Stimulated activated CD8-positive, alpha-beta memory T cell treated with anti-CD3 and anti-CD28 coated beads, Interleukin-7, amount 100 ng/mL, for 48 hours (primary cell): ENCODE results near the gene TFAP2C.

Source experiments
- DNase-seq, 2 donors: peaks; one replicate each; pipeline ENCODE4 v3.0.0-alpha.2; 2020; ENCODE audit warnings: low read depth in 1 of 2; ENCODE audit errors: extremely low read depth in 1 of 2

The TFAP2C gene

DNA sequence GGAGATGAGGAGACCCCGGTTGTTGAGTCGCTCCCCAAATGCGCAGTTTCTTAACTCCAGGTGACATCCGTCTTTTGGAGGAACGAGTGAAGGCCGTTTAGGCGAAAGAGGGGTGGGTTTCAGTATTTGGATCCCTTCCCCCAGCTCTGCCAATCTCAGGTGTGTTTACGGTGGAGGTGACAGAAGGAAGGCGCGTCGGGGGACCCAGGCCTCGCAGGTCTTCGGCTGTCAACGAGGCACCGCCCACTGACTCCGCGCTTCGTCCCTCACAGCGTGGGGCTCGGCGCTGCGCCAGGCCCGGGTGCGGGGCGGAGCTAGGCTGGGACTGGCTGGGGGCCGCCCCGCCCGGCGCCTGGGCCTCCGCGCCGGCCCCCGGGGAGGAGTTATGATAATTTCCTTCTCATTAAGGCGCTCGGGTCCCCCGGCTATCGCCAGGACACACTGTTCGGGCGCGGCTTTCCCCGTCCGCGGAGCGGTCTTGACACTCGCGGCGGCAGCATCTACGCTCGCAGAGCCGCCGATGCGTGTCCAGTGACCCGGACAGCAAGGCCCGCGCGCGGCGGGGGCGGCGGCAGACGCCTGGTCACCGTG, at the start of gene TFAP2C:
Gene TFAP2C (plus strand): TSS at position 434 of the 591 bp plus-strand sequence. CDS start 239 bp downstream, outside the sequence.
- DNase-seq, result no peak

DNA sequence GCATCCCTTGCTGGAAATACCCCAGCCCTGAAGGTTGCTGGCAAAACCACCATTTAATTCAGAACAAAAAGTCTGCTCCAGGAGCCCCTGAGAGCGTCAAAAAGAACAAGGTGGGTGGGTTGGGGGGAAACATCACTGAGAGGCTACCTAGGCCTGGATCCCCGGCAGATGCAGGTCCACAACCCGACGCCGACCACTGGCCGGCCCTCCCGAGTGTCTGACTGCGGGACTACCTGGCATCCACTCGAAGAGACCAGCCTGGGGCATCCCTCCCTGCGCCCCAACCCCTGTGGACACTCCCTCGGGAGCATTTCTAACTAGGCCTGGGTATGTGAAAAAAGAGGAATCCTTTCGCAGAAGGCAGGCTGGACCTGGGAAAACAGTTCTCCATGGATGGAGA, 48.9 kb upstream of the TFAP2C start:
- DNase-seq, result no peak

DNA sequence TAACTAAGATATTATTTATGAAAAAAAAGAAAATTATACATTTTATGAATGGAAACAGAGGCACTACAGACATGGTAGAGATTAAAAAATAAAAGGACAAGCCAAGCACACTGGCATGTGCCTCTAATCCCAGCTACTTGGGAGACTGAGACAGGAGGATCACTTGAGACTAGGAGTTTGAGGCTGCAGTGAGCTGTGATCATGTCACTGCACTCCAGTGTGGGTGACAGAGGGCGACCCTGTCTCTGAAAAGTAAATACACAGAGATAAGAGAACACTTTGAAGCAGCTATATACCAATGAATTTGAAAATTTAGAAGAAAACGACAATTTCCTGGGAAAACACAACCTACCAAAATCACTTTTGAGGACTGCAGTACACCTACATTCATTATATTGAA, 47.4 kb upstream of the TFAP2C start:
- no peak for DNase-seq

DNA sequence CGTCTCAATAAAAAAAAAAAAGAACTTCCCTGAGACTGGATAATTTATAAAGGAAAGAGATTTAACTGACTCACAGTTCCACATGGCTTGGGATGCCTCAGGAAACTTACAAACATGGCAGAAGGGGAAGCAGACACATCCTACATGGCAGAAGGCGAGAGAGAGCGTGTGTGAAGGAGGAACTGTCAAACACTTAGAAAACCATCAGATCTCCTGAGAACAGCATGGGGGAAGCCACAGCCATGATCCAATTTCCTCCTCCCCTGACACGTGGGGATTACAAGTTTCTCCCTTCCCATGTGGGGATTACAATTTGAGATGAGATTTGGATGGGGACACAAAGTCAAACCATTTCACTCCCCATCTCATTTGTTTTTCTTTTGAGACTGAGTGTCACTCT, 46.6 kb upstream of the TFAP2C start:
- no peak for DNase-seq

DNA sequence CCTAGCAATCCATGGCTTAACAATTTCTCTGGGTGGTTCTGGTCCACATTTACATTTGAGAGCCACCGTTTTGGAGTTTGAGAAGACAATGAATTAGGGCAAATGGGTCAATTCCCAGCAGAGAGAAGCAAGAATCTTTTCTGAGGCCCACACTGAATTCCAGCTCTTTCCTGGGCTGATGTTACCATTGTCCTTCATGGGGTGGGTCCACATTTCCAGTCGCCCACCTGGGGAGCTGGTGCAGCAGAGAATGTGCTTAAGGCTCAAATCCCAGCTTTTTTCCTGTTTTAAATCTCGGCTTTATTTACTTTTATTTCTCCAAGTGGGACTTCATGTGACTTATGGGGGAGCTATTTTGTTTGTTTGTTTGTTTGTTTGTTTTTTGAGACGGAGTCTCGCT, 44.2 kb upstream of the TFAP2C start:
- DNase-seq, result no peak

DNA sequence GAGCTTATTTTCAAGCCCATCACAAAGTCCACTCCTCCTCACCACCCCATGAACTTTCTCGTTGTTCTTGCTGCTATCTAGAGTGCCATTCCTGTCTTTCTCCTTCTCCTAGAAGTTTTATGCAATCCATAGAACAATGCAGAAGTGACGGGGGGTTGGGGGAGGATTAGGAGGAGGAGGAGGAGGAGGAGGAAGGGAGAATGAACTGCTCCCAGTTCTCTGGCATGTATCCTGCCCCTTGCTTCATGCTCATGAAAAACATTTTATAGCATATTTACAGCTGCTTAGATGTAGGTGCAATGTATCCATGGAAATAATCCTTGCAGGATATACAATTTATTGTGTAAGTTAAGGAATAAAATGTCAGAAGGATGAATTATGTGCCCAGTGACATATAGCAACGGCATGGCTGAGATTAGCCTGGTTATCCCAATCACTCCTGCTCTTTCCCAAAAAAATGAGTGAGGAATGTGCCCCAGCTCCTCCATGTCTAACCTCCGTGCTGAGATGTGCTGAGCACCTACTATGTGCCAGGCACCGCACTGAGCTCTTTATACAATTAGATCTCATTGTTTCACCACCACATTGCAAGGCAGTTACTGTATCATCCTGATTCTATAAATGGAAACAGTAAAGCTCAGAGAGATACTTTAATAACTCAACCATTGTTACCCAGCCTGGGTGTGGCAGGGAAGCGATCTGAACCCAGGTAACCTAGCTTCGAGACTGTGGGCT, 41.6 kb upstream of the TFAP2C start:
- DNase-seq, result no peak

DNA sequence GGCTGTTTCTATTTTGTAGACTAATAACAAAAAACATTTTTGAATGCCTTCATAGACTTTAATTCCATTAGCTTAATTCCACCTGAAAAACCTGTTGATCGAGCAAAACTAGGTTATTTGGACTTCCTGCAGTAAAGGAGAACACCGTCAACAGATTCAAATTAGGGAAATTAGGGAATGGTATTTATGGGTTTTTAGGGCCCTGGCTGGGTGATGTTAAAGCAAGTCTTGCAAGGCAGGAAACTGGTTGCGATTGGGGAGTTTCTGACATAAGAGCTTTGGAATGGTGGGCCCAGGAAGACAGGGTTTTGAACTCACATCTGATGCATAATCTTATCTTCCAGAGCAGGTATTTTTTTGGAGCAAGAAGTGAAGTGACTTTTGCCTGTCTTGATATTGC, 40.1 kb upstream of the TFAP2C start:
- DNase-seq, result no peak

DNA sequence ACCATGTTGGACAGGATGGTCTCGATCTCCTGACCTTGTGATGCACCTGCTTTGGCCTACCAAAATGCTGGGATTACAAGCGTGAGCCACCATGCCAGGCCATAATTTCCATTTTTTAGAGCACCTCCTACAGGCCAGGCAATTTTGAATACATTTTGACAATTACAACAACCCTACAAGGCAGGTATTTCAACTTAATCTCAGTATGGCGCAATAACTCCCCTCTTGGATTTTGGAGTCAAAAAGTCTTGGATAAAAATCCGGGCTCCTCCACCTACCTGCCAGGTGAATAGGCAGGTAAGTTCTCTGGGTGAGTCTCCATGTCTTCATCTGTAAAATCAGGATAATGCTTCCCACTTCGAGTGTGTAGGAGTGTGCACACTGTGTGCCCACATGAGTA, 39.5 kb upstream of the TFAP2C start:
- DNase-seq, result no peak

DNA sequence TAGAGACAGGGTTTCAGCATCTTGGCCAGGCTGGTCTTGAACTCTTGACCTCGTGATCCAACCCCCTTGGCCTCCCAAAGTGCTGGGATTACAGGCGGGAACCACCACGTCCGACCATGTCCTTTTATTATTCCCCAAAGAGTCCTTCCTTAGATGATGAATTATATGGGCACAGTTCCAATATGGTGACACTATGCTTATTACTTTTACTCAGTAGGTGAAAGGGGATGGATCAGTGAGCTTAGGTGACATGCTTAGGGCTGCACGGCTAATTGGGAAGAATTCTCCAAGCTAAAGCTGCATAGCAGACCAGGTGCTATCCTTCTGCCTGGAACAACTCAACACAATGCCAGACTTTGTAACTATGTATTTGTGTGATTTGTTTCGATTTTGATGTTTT, 38.2 kb upstream of the TFAP2C start:
- DNase-seq, result no peak

DNA sequence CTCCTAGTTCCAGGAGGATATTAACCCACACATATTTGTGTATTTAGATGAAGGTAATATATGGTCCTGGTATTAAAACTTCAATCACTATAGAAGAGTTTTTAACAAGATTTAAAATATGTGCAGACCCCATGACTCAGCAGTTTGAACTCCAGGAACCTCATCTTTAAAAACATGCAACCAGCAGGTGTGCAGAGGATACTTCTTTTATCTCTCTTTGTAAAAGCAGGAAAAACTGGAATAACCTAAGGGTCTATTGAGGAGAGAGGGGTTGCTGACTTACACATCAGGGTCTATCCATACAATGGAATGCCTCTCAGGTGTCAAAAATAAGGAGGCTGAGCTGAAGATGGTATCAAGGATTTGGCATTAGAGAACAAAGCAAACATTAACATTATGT, 36.9 kb upstream of the TFAP2C start:
- no peak for DNase-seq

DNA sequence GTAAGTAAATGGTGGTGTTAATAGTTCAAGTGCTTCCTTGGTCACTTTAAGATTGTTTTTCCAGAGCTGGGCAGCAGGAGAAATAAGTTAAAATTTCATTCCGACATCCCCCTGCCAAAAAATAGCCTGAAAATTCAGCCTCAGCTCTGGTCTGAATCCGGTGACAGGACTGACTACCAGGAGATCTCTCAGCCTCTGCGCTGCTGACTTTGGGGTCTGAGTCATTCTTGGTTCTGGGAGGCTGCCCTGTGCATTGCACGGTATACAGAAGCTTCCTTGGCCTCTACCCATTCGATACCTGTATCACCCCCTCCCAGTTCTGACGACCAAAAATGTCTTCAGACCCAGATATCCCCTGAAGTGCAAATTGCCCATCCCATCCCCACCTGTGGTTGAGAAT, 36.3 kb upstream of the TFAP2C start:
- no peak for DNase-seq

DNA sequence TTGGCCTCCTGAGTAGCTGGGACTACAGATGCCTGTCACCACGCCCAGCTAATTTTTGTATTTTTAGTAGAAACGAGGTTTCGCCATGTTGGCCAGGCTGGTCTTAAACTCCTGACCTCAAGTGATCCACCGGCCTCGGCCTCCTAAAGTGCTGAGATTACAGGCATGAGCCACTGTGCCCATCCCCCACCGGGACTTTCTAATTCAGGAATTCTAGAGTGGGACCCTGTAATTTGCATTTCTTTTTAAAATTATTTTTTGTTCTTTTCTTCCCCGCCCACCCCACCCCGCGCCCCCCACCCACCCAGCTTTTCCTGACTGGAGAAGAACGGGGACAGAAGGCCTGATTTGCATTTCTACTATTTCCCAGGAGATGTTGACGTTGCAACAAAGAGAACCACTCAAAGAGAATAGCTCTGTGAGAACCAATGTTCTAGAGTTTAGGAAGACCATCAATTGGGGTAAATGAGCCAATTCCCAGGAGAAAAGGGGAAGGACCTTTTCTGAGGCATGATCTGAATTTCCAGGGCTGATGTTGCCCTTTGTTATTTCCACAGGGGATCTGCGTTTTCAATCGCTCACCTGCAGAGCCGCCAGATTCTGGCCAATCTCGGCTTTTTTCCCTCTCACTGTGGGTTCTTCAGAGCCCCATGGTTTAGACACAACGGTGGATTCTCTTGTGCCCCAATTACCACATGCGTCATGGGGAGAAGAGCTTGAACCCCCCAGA, 33.2 kb upstream of the TFAP2C start:
- DNase-seq, result no peak

DNA sequence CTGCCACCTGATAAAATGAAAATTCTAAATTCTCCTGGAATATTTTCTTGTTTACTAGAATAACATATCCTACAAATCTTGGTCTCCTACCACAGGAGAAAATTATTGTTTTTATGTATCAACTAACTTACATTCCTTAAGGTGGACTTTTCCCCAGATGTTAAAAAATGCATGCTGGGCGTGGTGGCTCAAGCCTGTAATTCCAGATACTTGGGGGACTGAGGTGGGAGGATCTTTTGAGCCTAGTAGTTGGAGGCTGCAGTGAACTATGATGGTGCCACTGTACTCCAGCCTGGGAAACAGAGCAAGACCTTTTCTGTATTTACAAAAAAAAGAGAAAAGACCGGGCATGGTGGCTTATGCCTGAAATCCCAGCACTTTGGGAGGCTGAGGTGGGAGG, 27.9 kb upstream of the TFAP2C start:
- no peak for DNase-seq

DNA sequence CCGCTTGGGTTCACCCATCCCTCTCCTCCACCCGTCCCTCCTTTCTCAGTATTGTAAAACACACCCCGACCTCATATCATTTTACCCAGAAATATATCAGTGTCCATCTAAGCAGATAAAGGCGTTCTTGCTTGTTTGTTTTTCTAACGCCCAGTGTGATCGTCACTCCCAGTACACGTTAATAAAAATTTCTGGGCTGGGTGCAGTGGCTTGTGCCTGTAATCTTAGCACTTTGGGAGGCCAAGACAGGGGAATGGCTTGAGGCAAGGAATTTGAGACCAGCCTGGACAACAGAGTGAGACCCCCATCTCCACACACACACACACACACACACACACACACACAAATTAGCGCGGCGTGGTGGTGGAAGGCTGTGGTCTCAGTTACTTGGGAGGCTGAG, 24.4 kb upstream of the TFAP2C start:
- DNase-seq, result no peak

DNA sequence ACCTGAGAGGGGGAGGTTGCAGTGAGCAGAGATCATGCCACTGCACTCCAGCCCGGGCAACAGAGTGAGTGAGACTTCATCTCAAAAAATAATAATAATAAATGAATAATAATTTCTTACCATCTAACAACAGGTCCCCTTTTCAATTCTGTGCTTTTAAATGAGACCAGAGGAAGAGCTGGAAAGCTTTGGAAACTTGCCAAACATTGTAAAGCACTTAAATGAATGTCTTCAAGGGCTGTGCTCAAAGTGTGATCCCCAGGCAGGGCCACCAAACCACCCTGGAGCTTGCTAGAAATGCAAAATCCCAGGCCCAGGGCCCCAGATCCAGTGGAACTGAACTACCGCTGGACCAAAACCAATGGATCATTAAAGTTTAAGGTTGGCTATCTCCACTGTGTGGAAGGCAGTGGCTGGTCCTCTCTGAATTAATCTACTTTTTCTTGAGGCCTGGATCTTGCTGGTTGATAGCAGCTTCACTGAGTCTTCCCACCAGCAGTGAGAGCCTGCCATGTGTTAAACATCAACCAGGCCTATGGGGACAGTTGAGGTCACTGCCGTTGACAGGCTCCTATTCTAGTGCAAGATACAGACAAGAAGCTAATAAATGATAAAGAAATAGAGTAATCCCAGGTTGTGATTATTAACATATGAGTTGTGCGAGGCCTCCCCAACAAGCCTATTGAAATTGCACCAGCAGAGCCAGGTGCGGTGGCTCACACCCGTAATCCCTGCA, 23.7 kb upstream of the TFAP2C start:
- DNase-seq, result no peak

DNA sequence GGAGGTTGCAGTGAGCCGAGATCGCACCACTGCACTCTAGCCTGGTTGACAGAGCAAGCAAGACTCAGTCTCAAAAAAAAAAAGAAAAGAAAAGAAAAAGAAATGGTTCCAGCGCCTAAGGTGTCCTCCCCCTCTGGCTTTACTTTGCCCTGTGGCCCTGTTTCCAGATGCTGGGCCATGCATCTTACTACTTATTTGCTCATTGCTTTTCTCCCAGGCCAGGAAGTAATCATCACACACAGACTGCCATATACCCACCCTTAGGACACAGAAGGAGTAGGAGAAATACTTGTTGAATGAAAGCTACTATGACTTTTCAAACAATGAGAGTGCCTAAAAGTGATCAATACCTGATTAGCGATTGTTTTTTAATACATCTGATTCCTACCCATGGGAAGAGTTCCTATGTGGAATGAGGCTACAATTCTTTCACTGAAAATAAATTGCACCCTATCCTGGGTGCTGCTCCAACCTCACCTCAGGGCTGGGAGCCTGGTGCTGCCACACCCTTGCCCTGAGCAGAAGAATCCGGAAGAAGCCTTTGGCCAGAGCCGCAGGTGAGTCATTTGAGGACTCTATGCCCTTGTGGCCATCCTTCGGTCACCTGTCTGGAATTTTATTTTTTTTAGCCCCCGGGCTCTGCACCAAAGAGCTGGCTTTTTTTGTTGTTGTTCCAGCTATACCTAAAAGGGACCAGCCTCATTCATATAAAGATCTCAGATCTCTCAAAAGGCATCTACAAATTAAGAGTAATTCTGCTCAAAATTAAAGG, 22.7 kb upstream of the TFAP2C start:
- DNase-seq, result no peak

DNA sequence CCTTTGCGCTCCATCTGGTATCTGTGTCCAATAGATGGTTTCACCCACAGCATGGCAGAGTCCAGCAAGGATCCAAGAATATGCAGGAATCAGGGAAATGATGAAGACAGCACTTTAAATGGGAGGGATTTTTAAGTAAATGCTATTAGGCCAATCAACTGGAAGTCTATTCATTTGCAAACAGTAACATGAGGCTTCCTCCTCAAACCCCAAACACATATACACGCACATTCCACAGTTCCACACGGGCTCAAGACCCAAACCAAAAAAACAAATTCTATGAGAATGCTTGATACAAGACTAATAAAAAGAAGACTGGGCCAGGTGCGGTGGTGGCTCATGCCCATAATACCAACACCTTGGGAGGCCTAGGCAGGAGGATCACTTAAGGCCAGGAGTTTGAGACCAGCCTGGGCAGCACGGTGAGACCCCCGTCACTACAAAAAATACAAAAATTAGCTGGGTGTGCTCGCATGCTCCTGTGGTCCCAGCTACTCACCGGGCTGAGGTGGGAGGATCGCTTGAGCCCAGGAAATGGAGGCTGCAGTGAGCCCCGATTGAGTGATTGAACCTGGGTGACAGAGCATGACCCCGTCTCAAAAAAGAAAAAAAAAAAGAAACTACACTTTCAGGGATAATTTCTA, 21.9 kb upstream of the TFAP2C start:
- DNase-seq, result no peak

DNA sequence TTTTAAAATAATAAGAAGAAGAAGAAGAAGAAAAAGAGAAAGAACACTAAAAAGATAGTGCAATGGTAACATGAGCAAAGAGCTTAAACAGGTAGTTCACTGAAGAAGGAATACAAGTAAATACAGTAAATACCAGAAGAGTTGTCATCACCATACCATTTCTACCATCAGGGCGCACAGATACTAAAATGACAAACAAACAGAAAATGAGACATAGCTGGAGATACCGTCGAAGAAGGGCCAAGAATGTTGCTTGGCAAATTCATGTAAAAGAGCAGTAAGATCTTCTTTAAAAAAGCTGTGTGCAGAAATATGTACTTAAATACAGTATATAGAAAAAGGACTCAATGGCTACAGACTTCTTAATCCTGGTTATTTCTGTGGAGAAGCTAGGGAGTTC, 20.7 kb upstream of the TFAP2C start:
- DNase-seq, result no peak

DNA sequence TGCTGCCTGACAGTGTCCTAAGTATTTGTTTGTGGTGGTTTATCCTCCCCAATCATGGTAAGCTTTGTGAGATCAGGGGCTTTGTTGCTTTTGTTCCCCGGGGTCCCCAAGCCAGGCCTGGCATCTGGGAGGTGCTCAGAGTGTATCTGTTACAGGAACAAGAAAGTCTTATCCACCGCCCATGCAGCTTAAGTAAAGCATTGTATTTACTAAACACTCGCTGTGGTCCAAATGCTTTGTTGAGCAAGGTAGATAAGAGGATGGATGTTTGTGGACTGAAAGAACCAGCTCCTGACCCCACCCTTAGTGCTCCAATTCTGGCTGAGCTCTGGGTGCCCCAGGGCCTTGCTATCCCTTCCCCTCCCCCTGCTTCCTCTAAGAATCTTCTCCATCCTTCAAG, 19.8 kb upstream of the TFAP2C start:
- no peak for DNase-seq

DNA sequence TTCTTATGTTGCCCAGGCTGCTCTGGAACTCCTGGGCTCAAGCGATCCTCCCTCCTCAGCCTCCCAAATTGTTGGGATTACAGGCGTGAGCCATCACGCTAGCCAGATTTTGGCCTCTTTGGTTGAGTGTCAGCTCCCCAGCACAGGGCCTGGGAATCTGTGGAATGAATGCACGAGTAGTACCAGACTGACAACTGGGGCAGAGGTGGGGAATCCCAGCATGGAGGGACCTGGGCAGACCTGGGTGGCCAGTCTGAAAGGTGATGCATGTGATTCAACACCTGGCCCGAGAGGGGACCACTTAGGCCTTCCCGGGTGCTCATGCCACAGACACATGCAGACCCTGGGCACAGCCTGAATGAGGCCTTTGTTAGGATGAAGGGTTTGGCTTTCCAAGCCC, 19.0 kb upstream of the TFAP2C start:
- no peak for DNase-seq
